CD4-positive, alpha-beta memory T cell (primary cell): ENCODE data around the gene MRPS26. TPM values are rescaled to one million over a fixed set of nuclear protein-coding genes. Genes with fewer than 3 reads are reported as not detected.

Experiments used
- CTCF ChIA-PET: fragments of 350-600 bp; sonication (Branson Sonifier 250); formaldehyde crosslinking; loops from one replicate; lab custom pipeline; 2021; ENCODE audit warnings: inconsistent platforms; ENCODE audit not compliant: partially characterized antibody; lab: Charles Lee
- POLR2A ChIA-PET: fragments of 350-600 bp; sonication (Branson Sonifier 250); formaldehyde crosslinking; loops from one replicate; lab custom pipeline; 2021; ENCODE audit not compliant: partially characterized antibody; lab: Charles Lee
- DNase-seq, 5 donors: peaks; one replicate each; pipeline versions ENCODE4 v3.0.0 to v3.0.0-alpha.2; 2020 to 2022; ENCODE audit warnings: mixed read lengths in 1 of 5
- H3K27ac ChIP-seq: one replicate; pipeline ENCODE4 v1.7.0; 2013; ENCODE audit warnings: low read depth, low read length
- H3K27me3 ChIP-seq: 2 replicates; pipeline ENCODE4 v1.7.0; 2013; ENCODE audit warnings: mild to moderate bottlenecking, low read length, moderate library complexity; ENCODE audit not compliant: insufficient read depth
- H3K36me3 ChIP-seq: 2 replicates; pipeline ENCODE4 v1.7.0; 2013; ENCODE audit warnings: mild to moderate bottlenecking, low read length, moderate library complexity; ENCODE audit not compliant: insufficient read depth
- H3K4me1 ChIP-seq: 2 replicates; pipeline ENCODE4 v1.7.0; 2013; ENCODE audit warnings: mild to moderate bottlenecking, low read length, moderate library complexity; ENCODE audit not compliant: insufficient read depth
- H3K4me3 ChIP-seq, 2 donors: one replicate each; pipeline ENCODE4 v1.7.0; 2013; ENCODE audit warnings: low read length in 2 of 2, mild to moderate bottlenecking in 1 of 2
- H3K9me3 ChIP-seq, 2 donors: one replicate each; pipeline ENCODE4 v1.7.0; 2013; ENCODE audit warnings: low read length in 2 of 2, control low read depth in 1 of 2; ENCODE audit not compliant: control insufficient read depth in 1 of 2
- H3K27ac Mint-ChIP-seq, 7 donors: one replicate each; pipeline ENCODE4 v1.8.0; 2020 to 2021; ENCODE audit warnings: mixed read lengths in 7 of 7, mild to moderate bottlenecking in 6 of 7, inconsistent platforms in 3 of 7, moderate library complexity in 3 of 7
- H3K27me3 Mint-ChIP-seq, 2 donors: one replicate each; pipeline ENCODE4 v1.8.0; 2020 to 2021; ENCODE audit warnings: mixed read lengths in 2 of 2
- H3K36me3 Mint-ChIP-seq, 2 donors: one replicate each; pipeline ENCODE4 v1.8.0; 2020 to 2021; ENCODE audit warnings: mixed read lengths in 2 of 2, inconsistent platforms in 1 of 2, mild to moderate bottlenecking in 1 of 2
- H3K4me1 Mint-ChIP-seq, 4 donors: one replicate each; pipeline ENCODE4 v1.8.0; 2020 to 2021; ENCODE audit warnings: mixed read lengths in 4 of 4, mild to moderate bottlenecking in 1 of 4
- H3K4me3 Mint-ChIP-seq, 8 donors: one replicate each; pipeline ENCODE4 v1.8.0; 2020 to 2021; ENCODE audit warnings: mixed read lengths in 8 of 8, mild to moderate bottlenecking in 7 of 8, moderate library complexity in 6 of 8, inconsistent platforms in 3 of 8
- H3K9me3 Mint-ChIP-seq, 8 donors: one replicate each; pipeline ENCODE4 v1.8.0; 2020 to 2021; ENCODE audit warnings: mixed read lengths in 8 of 8, mild to moderate bottlenecking in 5 of 8, inconsistent platforms in 3 of 8, moderate library complexity in 1 of 8
- intact Hi-C: fragments of 100-400 bp; cut with micrococcal nuclease; formaldehyde crosslinking; loops from one replicate; pipeline ENCODE4 v1.15.1; 2023
- polyA plus RNA-seq, 2 donors: library from polyadenylated mRNA; unstranded; fragments of 300-500 nt; fragmentation: Illumina TruSeq; gene quantifications; one replicate each; pipeline ENCODE4 v1.2.3, GENCODE V29; 2021
- total RNA-seq, 2 experiments: library from RNA; stranded (reverse); gene quantifications; one replicate each; pipeline ENCODE4 v1.2.3, GENCODE V29; 2021

Gene MRPS26
- total and polyA plus RNA-seq, 4 experiments from 2014 or later: 31.6 to 66.4 (median 48.1) TPM

- POLR2A ChIA-PET: no interaction called here
- H3K27me3 ChIP-seq: no peaks in the 10 kb centered on the region
- H3K4me3 ChIP-seq: no peak overlapping the region
- no peaks in the 10 kb centered on the region for H3K9me3 Mint-ChIP-seq
- intact Hi-C loops: no loop called here
- peaks cover 36 to 64% of the 10 kb centered on the region in 2 donors for H3K36me3 Mint-ChIP-seq
- DNase-seq: no peak
- H3K4me3 Mint-ChIP-seq: no peak overlapping the region
- peak overlapping the region in 3 of 7 donors; percentile 18 to 63 (median 57) for H3K27ac Mint-ChIP-seq
- H3K27ac ChIP-seq: no peak overlapping the region
- no peaks in the 10 kb centered on the region for H3K9me3 ChIP-seq
- H3K36me3 ChIP-seq: peaks cover 51% of the 10 kb centered on the region
- H3K4me1 Mint-ChIP-seq: peaks cover 0 to 2% (median 0%) of the 10 kb centered on the region in 4 donors
- no peaks in the 10 kb centered on the region for H3K27me3 Mint-ChIP-seq
- no peaks in the 10 kb centered on the region for H3K4me1 ChIP-seq
- CTCF ChIA-PET: no interaction called here
Measured at GRCh38 chr20:3027987-3028386, 17.9 kb upstream of the MRPS26 start.

- intact Hi-C loops: no loop called here
- Mint-ChIP-seq H3K36me3 (peaks cover 34 to 60% of the 10 kb centered on the region in 2 donors), H3K27ac (no peak overlapping the region), H3K4me3 (no peak overlapping the region), H3K4me1 (peaks cover 0 to 2% (median 0%) of the 10 kb centered on the region in 4 donors), H3K27me3 (no peaks in the 10 kb centered on the region), H3K9me3 (no peaks in the 10 kb centered on the region)
- CTCF ChIA-PET: no interaction called here
- no peak overlapping the region for H3K4me3 ChIP-seq
- POLR2A ChIA-PET: no interaction called here
- H3K36me3 ChIP-seq: peaks cover 53% of the 10 kb centered on the region
- H3K27me3 ChIP-seq: no peaks in the 10 kb centered on the region
- no peaks in the 10 kb centered on the region for H3K4me1 ChIP-seq
- H3K27ac ChIP-seq: no peak overlapping the region
- no peak for DNase-seq
- no peaks in the 10 kb centered on the region for H3K9me3 ChIP-seq
Measured at GRCh38 chr20:3031524-3032147, 14.2 kb upstream of the MRPS26 start.

GRCh38 chr20:3032624-3033023 is 13.2 kb upstream of the MRPS26 start:
- intact Hi-C loops: no loop called here
- peaks cover 53% of the 10 kb centered on the region for H3K36me3 ChIP-seq
- H3K9me3 ChIP-seq: no peaks in the 10 kb centered on the region
- no peaks in the 10 kb centered on the region for H3K27me3 ChIP-seq
- Mint-ChIP-seq H3K27ac (no peak overlapping the region), H3K9me3 (no peaks in the 10 kb centered on the region), H3K4me1 (peaks cover 0 to 2% (median 0%) of the 10 kb centered on the region in 4 donors), H3K4me3 (no peak overlapping the region), H3K27me3 (no peaks in the 10 kb centered on the region), H3K36me3 (peaks cover 32 to 57% of the 10 kb centered on the region in 2 donors)
- CTCF ChIA-PET: no interaction called here
- H3K27ac ChIP-seq: no peak overlapping the region
- no peaks in the 10 kb centered on the region for H3K4me1 ChIP-seq
- POLR2A ChIA-PET: no interaction called here
- no peak for DNase-seq
- no peak overlapping the region for H3K4me3 ChIP-seq

- ChIA-PET POLR2A (no interaction called here), CTCF (interaction anchor here (1.1 kb wide), 1 partner anchor 15 kb away, joined by 4 read pairs; no protein-coding TSS in a partner anchor)
- DNase-seq: no peak
- intact Hi-C loops: no loop called here
- Mint-ChIP-seq H3K4me3 (no peak overlapping the region), H3K9me3 (peaks cover 0 to 4% (median 0%) of the 10 kb centered on the region in 8 donors), H3K36me3 (peaks cover 32 to 64% of the 10 kb centered on the region in 2 donors), H3K4me1 (peaks cover 0 to 4% (median 2%) of the 10 kb centered on the region in 4 donors), H3K27ac (peak overlapping the region in 3 of 7 donors; percentile 8 to 72 (median 37)), H3K27me3 (no peaks in the 10 kb centered on the region)
- H3K4me1 ChIP-seq: no peaks in the 10 kb centered on the region
- H3K36me3 ChIP-seq: peaks cover 47% of the 10 kb centered on the region
- H3K27ac ChIP-seq: no peak overlapping the region
- H3K4me3 ChIP-seq: no peak overlapping the region
- no peaks in the 10 kb centered on the region for H3K9me3 ChIP-seq
- no peaks in the 10 kb centered on the region for H3K27me3 ChIP-seq
Measured at GRCh38 chr20:3037654-3038053, 8.2 kb upstream of the MRPS26 start.

- Mint-ChIP-seq H3K9me3 (peaks cover 0 to 4% (median 0%) of the 10 kb centered on the region in 8 donors), H3K36me3 (peaks cover 32 to 64% of the 10 kb centered on the region in 2 donors), H3K27me3 (no peaks in the 10 kb centered on the region), H3K27ac (peak overlapping the region in 6 of 7 donors; percentile 12 to 77 (median 51)), H3K4me1 (peaks cover 0 to 4% (median 2%) of the 10 kb centered on the region in 4 donors), H3K4me3 (no peak overlapping the region)
- no peak for DNase-seq
- H3K36me3 ChIP-seq: peaks cover 40% of the 10 kb centered on the region
- ChIA-PET CTCF (interaction anchor here (1.1 kb wide), 1 partner anchor 15 kb away, joined by 4 read pairs; no protein-coding TSS in a partner anchor), POLR2A (no interaction called here)
- H3K4me3 ChIP-seq: no peak overlapping the region
- H3K27me3 ChIP-seq: no peaks in the 10 kb centered on the region
- no peaks in the 10 kb centered on the region for H3K9me3 ChIP-seq
- no peak overlapping the region for H3K27ac ChIP-seq
- intact Hi-C loops: no loop called here
- no peaks in the 10 kb centered on the region for H3K4me1 ChIP-seq
Measured at GRCh38 chr20:3038454-3038853, 7.4 kb upstream of the MRPS26 start.

GRCh38 chr20:3039426-3039825 is 6.4 kb upstream of the MRPS26 start:
- Histone ChIP-seq H3K36me3 (peaks cover 40% of the 10 kb centered on the region), H3K4me1 (no peaks in the 10 kb centered on the region), H3K4me3 (no peak overlapping the region), H3K27me3 (no peaks in the 10 kb centered on the region), H3K9me3 (no peaks in the 10 kb centered on the region), H3K27ac (no peak overlapping the region)
- ChIA-PET CTCF (no interaction called here), POLR2A (no interaction called here)
- Mint-ChIP-seq H3K9me3 (peaks cover 0 to 4% (median 0%) of the 10 kb centered on the region in 8 donors), H3K4me1 (peaks cover 0 to 6% (median 2%) of the 10 kb centered on the region in 4 donors), H3K27ac (peak overlapping the region in 4 of 7 donors; percentile 11 to 59 (median 49)), H3K4me3 (no peak overlapping the region), H3K36me3 (peaks cover 32 to 61% of the 10 kb centered on the region in 2 donors), H3K27me3 (no peaks in the 10 kb centered on the region)
- intact Hi-C loops: no loop called here
- no peak for DNase-seq

- Mint-ChIP-seq H3K27ac (peak overlapping the region in 2 of 7 donors; percentile 10 to 36), H3K36me3 (peaks cover 26 to 56% of the 10 kb centered on the region in 2 donors), H3K9me3 (peaks cover 0 to 4% (median 0%) of the 10 kb centered on the region in 8 donors), H3K4me1 (peaks cover 3 to 8% (median 7%) of the 10 kb centered on the region in 4 donors), H3K4me3 (no peak overlapping the region), H3K27me3 (no peaks in the 10 kb centered on the region)
- Histone ChIP-seq H3K27me3 (no peaks in the 10 kb centered on the region), H3K36me3 (peaks cover 34% of the 10 kb centered on the region), H3K9me3 (no peaks in the 10 kb centered on the region), H3K4me1 (peaks cover 4% of the 10 kb centered on the region), H3K27ac (no peak overlapping the region), H3K4me3 (no peak overlapping the region)
- no peak for DNase-seq
- intact Hi-C loops: no loop called here
- POLR2A ChIA-PET: interaction anchor here (0.6 kb wide), 1 partner anchor 1165 kb away, joined by 3 read pairs; no protein-coding TSS in a partner anchor
- CTCF ChIA-PET: no interaction called here
Measured at GRCh38 chr20:3040086-3040485, 5.8 kb upstream of the MRPS26 start.
